GM13977 (cell line): ENCODE measurements around the gene ERBB4.

Source experiments
- DNase-seq: peaks from one replicate; pipeline ENCODE4 v3.0.0; 2012; ENCODE audit warnings: low spot score
- in situ Hi-C: fragments of 300-500 bp; cut with MboI; formaldehyde crosslinking; loops from one replicate; pipeline ENCODE4 v1.12.0; 2022; ENCODE audit warnings: low sequenced_read_pairs, low pct_unique_long_range_greater_than_20kb, mixed read lengths, inconsistent platforms; ENCODE audit not compliant: unreplicated experiment
- TF ChIP-seq, protein P1 (sequence below): IDR thresholded peaks from 2 replicates; pipeline ENCODE4 v1.5.1; 2012; ENCODE audit warnings: mild to moderate bottlenecking, control low read depth; ENCODE audit not compliant: insufficient read depth; ENCODE audit errors: extremely low read depth, missing control alignments

Gene ERBB4

GRCh38 chr2:212538305-212539071, at the start of gene ERBB4:
ERBB4 (minus strand) TSS chr2:212538802; CDS start chr2:212538530, 272 bp downstream.
- peak; percentile 23 for DNase-seq
- TF ChIP-seq, protein P1, sequence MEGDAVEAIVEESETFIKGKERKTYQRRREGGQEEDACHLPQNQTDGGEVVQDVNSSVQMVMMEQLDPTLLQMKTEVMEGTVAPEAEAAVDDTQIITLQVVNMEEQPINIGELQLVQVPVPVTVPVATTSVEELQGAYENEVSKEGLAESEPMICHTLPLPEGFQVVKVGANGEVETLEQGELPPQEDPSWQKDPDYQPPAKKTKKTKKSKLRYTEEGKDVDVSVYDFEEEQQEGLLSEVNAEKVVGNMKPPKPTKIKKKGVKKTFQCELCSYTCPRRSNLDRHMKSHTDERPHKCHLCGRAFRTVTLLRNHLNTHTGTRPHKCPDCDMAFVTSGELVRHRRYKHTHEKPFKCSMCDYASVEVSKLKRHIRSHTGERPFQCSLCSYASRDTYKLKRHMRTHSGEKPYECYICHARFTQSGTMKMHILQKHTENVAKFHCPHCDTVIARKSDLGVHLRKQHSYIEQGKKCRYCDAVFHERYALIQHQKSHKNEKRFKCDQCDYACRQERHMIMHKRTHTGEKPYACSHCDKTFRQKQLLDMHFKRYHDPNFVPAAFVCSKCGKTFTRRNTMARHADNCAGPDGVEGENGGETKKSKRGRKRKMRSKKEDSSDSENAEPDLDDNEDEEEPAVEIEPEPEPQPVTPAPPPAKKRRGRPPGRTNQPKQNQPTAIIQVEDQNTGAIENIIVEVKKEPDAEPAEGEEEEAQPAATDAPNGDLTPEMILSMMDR = no peak
- in situ Hi-C loops = no loop called here

- TF ChIP-seq, protein P1 = no peak
- no peak for DNase-seq
- in situ Hi-C loops = no loop called here
Observed at GRCh38 chr2:212580117-212580516, 41.5 kb upstream of the ERBB4 start.

DNA sequence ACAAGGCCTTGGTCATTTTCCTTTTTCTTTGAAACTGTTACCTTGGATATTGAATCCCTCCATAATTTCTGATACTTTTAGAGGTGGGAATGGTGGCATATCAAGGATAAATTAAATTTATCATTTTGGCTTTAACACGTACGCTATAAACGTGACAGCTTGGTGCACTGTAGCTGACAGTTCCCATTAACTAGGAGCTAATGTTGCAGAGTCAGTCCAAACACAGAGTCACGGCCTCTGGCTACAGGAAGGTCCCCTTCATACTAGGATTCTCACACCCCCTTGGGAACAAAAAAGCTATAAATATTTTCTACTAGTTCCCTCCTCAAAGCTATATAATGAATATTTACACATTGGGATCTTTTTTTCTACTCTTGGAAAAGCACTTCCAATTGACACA, 17.7 kb upstream of the ERBB4 start:
- in situ Hi-C loops = no loop called here
- DNase-seq = no peak
- TF ChIP-seq, protein P1 = no peak

GRCh38 chr2:212554233-212554632, 15.6 kb upstream of the ERBB4 start:
- TF ChIP-seq, protein P1 = no peak
- in situ Hi-C loops = no loop called here
- DNase-seq = no peak

DNA sequence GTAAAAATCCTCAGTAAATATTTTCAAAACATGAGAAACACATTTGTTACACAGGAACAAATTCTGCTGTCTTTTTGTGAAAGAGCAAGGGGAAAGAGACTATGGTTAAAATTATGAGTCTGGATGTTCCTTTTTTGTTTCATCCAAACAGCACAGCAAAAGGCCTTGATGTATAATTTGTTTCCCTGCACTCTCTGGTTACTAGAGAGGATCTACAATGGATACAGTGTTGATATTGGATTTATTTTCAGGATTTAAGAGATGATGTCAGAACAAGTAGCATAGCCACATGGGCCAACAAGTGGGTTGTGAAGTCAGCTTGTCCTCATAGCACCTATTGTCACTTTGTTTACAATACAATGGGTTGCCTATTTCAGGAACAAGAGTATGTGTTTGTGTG, 11.3 kb upstream of the ERBB4 start:
- in situ Hi-C loops = no loop called here
- no peak for DNase-seq

DNA sequence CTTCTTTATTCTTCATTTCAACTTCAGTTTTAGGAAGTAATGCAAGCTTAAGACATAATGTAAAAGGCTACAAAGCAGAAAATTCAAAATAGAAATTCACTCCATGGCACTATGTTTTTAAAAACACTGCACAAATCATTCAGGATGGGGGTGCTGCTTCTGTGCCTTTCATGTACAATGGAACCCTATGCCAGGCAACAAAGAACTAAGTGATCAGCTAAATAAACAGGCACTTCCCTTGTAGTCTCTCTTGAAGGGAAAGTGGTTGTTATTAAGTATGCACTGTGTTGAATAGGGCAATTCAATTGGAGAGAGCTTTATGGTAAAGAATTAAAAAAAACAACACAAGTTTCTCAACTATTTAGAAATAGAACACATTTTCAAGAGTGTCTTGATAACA, 10.9 kb upstream of the ERBB4 start:
- DNase-seq = no peak
- TF ChIP-seq, protein P1 = no peak
- in situ Hi-C loops = no loop called here

More for the DNA sequence above, 11.3 kb upstream of the ERBB4 start:
- TF ChIP-seq, protein P1 = no peak
